Activated CD8-positive, alpha-beta memory T cell treated with anti-CD3 and anti-CD28 coated beads, Interleukin-2, amount 50 U/mL, for 24 hours (primary cell): ENCODE measurements around the gene TLCD3B.
"Not testable (repeated sequence)": the region's sequence is repeated elsewhere in the genome, so short reads cannot be mapped to it uniquely, and the experiment has no call there.

ENCODE experiments used
- DNase-seq: peaks from one replicate; pipeline ENCODE4 v3.0.0-alpha.2; 2020; ENCODE audit errors: extremely low read depth

TLCD3B gene

GRCh38 chr16:30025574-30025973, 5.5 kb downstream of the TLCD3B start:
- no peak for DNase-seq

GRCh38 chr16:30025156-30025555, 5.9 kb downstream of the TLCD3B start:
- DNase-seq = no peak

- DNase-seq = no peak
Observed at GRCh38 chr16:30024451-30024850, 6.6 kb downstream of the TLCD3B start.

GRCh38 chr16:30023586-30023985, 7.5 kb downstream of the TLCD3B start:
- DNase-seq = no peak

GRCh38 chr16:30022887-30023286, 8.2 kb downstream of the TLCD3B start, which contains the start of gene C16orf92:
C16orf92 (plus strand) TSS chr16:30023198; CDS start chr16:30023341, 143 bp downstream.
- no peak for DNase-seq

GRCh38 chr16:30018731-30019158, 12.3 kb downstream of the TLCD3B start:
- DNase-seq = no peak

- DNase-seq = not testable (repeated sequence)
Observed at GRCh38 chr16:30017937-30018336, 13.1 kb downstream of the TLCD3B start.

- DNase-seq = no peak
Observed at GRCh38 chr16:30017277-30017656, 13.8 kb downstream of the TLCD3B start.

GRCh38 chr16:30016555-30017276, 14.4 kb downstream of the TLCD3B start:
- no peak for DNase-seq

GRCh38 chr16:30015450-30015849, 15.6 kb downstream of the TLCD3B start:
- DNase-seq = not testable (repeated sequence)

GRCh38 chr16:30012598-30012997, 18.5 kb downstream of the TLCD3B start:
- DNase-seq = not testable (repeated sequence)

GRCh38 chr16:30011714-30012504, 19.2 kb downstream of the TLCD3B start:
- DNase-seq = no peak

GRCh38 chr16:30010844-30011713, 20.0 kb downstream of the TLCD3B start, which contains the start of gene DOC2A:
DOC2A (minus strand) TSS chr16:30011027; CDS start chr16:30010222, 805 bp downstream.
- DNase-seq = no peak

- no peak for DNase-seq
Observed at GRCh38 chr16:30009990-30010843, 20.9 kb downstream of the TLCD3B start.

- no peak for DNase-seq
Observed at GRCh38 chr16:30009085-30009862, 21.8 kb downstream of the TLCD3B start.

GRCh38 chr16:30007378-30007895, 23.6 kb downstream of the TLCD3B start:
- DNase-seq = no peak

- no peak for DNase-seq
Observed at GRCh38 chr16:30006659-30007377, 24.3 kb downstream of the TLCD3B start.

- DNase-seq = no peak
Observed at GRCh38 chr16:30006095-30006473, 25.0 kb downstream of the TLCD3B start.
